Ammon's horn (tissue), 1 donor: ENCODE measurements around the gene SCLY.
"Not testable (repeated sequence)": the region's sequence is repeated elsewhere in the genome, so short reads cannot be mapped to it uniquely, and the experiment has no call there.

Experiments
- DNase-seq: peaks from one replicate; pipeline ENCODE4 v3.0.0-alpha.2; 2016; ENCODE audit warnings: low spot score

Gene SCLY, protein sequence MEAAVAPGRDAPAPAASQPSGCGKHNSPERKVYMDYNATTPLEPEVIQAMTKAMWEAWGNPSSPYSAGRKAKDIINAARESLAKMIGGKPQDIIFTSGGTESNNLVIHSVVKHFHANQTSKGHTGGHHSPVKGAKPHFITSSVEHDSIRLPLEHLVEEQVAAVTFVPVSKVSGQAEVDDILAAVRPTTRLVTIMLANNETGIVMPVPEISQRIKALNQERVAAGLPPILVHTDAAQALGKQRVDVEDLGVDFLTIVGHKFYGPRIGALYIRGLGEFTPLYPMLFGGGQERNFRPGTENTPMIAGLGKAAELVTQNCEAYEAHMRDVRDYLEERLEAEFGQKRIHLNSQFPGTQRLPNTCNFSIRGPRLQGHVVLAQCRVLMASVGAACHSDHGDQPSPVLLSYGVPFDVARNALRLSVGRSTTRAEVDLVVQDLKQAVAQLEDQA

DNA sequence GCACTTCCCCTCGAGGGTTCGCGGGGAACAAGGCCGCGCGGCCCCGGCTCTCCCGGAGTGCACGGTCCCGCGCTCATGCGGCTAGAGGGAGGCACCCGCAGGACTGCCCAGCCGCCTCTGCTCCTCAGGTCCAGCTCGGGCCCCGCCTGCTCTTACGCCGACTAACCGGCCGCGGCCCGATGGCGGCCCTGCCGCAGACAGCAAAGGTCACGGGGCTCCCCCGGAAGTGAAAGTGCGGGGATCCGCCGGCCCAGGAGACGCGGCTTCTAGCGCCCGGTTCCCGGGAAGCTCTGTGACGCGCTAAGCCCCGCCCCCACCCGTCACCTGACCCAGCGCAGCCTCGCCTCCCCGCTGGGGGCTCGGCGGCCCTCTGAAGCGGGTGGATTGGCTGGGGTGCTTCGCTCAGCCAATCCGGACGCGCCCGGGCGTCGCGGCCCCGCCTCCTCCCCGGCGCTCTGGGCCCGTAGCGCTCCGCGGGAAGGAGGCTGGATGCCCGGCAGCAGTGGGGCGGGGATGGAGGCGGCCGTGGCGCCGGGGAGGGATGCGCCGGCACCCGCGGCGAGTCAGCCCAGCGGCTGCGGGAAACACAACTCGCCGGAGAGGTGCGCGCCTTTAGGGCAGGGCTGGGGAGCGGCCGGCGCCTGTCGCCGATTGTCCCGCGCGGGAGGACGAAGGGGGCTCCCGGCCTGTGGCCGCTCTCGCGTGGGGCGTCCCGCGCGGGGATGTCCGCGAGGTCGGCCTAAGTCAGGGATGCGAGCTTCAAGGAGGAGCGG is at the start of gene SCLY:
Gene SCLY (plus strand): TSS at position 460 of the 773 bp plus-strand sequence. CDS start 54 bp downstream, at position 514.
- peak; percentile 99 for DNase-seq

DNA sequence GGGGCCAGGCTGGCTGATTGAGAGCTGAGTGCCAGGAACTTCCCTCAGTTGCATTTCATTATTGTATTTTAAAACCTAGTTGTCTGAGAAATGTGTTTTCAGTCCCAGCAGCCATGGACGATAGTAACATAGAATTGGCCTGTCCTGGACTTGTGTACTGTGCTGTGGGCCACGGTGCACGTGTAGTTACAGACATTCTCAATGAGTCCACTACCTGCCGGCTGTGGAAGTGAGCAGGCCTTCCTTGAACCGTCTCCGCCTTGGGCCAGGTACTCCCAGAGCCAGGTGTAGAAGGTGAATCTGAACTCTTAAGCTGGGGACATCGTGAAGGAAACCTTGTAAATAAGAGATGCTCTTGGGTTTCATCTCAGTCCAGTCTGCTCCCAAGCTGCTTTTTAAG is 47.0 kb upstream of the SCLY start:
- no peak for DNase-seq

- no peak for DNase-seq
Observed at GRCh38 chr2:238015705-238016104, 45.1 kb upstream of the SCLY start.

DNA sequence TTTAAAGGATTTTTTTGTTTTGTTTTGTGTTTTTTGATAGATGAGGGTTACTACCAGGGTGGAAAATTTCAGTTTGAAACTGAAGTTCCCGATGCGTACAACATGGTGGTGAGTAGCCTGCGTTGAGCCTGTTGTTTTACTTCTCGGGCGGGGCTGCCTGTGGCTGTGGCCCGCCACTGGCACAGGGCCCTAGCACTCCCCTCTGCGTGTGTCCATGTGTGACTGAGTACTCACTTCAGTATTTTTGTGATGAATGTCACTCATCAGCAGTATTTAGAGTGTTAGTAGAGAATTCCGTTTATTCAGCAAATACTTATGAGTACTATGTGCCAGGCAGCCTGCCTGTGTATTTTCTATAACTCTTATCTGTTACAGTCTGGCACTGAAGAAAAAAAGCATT is 44.3 kb upstream of the SCLY start:
- no peak for DNase-seq

DNA sequence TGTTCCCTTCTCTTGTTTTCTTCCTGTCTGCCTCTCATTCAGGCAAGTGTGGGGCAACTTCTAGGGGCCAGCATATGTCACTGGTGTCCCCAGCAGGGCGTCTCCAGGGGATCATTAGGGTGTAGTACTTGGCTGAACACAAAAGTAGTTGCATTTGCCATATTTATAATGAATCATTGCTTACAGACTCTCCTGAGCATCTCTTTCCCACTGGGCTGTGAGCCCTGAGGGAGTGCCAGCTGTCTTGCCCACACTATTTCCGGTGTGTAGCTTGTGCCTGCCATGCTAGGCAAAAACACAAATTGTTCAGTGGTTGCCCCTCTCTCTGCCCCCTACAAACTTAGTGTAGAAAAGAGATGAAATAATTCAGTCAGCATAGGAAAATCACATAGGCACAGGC is 40.8 kb upstream of the SCLY start:
- no peak for DNase-seq

- DNase-seq = no peak
Observed at GRCh38 chr2:238020816-238021215, 40.0 kb upstream of the SCLY start.

GRCh38 chr2:238021327-238021726 is 39.5 kb upstream of the SCLY start:
- DNase-seq = no peak

GRCh38 chr2:238022594-238023157 is 38.1 kb upstream of the SCLY start:
- no peak for DNase-seq

- no peak for DNase-seq
Observed at GRCh38 chr2:238023608-238024007, 37.2 kb upstream of the SCLY start.

- DNase-seq = no peak
Observed at GRCh38 chr2:238024986-238025385, 35.8 kb upstream of the SCLY start.

- DNase-seq = no peak
Observed at GRCh38 chr2:238025741-238026360, 35.0 kb upstream of the SCLY start.

GRCh38 chr2:238027058-238027457 is 33.7 kb upstream of the SCLY start:
- DNase-seq = no peak

DNA sequence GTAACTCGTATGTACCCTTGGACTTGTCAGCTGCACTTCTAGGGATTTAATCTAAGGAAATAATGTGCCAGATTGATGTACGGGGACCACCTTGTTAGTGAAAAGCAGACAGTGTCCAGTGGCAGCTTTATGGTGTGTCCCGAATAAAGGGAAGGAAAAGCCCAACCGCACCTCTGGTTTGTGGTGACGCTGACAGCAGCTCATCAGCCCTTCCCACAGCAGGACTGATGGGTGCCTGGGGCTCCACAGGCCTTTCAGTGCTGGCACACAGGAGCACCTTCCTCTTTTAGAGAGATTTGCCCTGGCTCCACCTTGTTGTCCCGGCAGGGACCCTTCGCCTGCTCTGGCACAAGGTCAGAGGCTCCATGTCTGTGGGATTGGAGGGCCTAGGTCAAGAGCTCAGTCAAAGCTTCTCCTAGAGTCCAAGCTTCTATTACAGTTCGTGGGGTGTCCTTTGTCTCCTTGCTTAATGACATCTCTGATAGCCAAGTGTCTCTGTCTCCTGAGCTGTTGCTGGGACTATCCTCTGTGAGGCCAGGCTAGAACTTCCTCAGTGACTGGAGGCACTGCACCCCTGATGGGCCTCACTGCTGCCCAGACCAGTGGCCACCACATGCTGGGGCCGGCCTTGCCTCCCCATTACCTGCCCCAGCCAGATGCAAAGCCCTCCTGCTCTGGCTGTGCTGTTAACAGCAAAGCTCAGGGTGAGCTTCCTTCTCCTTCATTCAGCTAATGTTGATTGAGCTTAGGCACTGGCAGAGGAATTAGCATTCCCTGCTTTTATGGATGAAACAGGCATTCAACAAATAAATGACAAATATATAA is 33.0 kb upstream of the SCLY start:
- DNase-seq = peak; percentile 13

GRCh38 chr2:238029853-238030252 is 30.9 kb upstream of the SCLY start:
- no peak for DNase-seq

- DNase-seq = no peak
Observed at GRCh38 chr2:238030422-238031155, 30.2 kb upstream of the SCLY start.

- DNase-seq = no peak
Observed at GRCh38 chr2:238031751-238032150, 29.1 kb upstream of the SCLY start.

GRCh38 chr2:238032755-238033337 is 28.0 kb upstream of the SCLY start:
- DNase-seq = no peak

DNA sequence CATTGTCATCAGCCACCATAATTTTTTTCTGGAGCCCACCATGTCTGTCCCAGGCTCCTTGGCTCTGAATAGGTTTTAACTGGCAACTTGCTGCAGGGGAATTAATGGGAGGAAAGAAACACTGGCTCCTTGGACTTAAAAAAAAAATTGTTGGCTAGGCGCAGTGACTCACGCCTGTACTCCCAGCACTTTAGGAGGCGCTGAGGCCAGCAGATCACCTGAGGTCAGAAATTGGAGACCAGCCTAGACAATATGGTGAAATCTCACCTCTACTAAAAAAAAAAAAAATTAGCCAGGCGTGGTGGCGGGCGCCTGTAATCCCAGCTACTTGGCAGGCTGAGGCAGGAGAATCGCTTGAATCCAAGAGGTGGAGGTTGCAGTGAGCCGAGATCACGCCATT is 26.8 kb upstream of the SCLY start:
- not testable (repeated sequence) for DNase-seq

DNA sequence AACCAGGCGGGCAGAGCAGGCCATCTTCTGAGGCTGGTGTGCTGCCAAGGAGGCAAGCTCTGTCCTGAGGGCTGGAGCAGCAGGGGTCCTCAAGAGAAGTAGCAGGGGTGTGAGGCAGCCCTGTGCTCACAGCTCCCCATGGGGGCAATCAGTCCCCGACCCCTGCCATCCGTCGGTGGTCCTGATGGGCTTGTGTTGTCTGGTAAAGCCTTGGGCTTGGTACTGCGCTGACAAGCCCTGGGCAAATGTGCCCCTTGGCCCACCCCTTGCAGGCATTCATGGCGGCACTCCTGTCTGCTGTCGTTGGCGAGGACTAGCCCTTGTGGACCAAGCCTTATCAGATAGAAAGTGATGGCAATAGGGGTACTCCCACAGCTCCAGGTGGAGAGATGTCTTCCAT is 22.6 kb upstream of the SCLY start:
- DNase-seq = no peak

DNA sequence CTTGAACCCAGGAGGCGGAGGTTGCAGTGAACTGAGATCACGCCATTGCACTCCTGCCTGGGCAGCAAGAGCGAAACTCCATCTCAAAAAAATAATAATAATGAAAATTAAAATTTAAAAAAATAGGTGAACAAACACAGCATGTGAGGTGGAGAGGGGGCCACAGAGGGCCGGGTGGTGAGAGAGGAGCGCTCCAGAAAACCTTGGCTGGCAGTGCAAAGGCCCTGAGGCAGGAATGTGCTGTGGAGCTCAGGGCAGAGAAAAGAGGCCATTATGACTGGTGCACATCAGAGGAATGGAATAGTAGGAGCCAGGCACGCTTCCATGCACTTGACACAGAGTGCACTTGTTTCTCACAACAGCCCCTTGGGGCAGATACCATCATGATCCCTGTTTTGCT is 21.6 kb upstream of the SCLY start:
- DNase-seq = no peak
